ENCODE measurements around the gene RUFY1.

DNA sequence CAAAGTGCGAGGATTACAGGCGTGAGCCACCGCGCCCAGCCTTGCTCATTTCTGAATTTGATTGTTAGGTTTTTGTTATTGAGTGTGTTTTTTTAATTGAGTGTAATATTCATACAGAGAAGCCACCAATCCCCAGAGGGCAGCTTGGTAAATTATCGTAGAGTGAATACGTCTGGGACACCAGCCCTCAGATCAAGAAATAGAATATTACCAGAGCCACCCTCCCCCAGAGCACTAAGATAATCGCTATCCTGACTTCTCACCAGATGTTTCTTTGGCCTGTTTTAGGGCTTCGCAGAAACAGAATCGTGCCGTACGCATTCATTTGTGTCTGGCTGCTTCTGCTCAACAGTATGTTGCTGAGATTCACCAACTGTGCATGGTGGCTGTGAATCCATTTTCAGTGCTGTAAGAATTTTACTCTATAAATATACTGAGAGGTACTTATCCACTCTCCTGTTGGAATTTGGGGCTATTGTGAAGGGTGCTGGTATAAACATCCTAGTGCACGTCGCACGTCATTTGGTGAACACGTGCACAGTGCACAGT is 37.8 kb upstream of the RUFY1 start:
- TF ChIP-seq, protein P1, sequence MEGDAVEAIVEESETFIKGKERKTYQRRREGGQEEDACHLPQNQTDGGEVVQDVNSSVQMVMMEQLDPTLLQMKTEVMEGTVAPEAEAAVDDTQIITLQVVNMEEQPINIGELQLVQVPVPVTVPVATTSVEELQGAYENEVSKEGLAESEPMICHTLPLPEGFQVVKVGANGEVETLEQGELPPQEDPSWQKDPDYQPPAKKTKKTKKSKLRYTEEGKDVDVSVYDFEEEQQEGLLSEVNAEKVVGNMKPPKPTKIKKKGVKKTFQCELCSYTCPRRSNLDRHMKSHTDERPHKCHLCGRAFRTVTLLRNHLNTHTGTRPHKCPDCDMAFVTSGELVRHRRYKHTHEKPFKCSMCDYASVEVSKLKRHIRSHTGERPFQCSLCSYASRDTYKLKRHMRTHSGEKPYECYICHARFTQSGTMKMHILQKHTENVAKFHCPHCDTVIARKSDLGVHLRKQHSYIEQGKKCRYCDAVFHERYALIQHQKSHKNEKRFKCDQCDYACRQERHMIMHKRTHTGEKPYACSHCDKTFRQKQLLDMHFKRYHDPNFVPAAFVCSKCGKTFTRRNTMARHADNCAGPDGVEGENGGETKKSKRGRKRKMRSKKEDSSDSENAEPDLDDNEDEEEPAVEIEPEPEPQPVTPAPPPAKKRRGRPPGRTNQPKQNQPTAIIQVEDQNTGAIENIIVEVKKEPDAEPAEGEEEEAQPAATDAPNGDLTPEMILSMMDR (conservative IDR thresholded peaks at IDR 0.05; ENCODE audit: low read length), result no peak
- TF ChIP-seq EZH2phosphoT487 (IDR thresholded peaks at IDR 0.05; ENCODE audit: borderline replicate concordance, low read depth, low read length), result no peak

Measured in OCI-LY7 (cell line).